ENCODE data around the gene TIMD4. TPM values are rescaled to one million over a fixed set of nuclear protein-coding genes. Genes with fewer than 3 reads are reported as not detected.

TIMD4 gene
- total RNA-seq, 1 experiment from 2014 or later, result not detected

- no peaks in the 10 kb centered on the region for H3K9me3 Mint-ChIP-seq
Measured at GRCh38 chr5:156922207-156922792, 40.7 kb downstream of the TIMD4 start.

More at GRCh38 chr5:156922207-156922792, 40.7 kb downstream of the TIMD4 start:
- H2AK5ac ChIP-seq (ENCODE audit: insufficient read length, low read length), result no peak overlapping the region
- no peak overlapping the region for H3K4me2 ChIP-seq (ENCODE audit: insufficient read depth, insufficient read length, low read length)
- H3K79me2 ChIP-seq (ENCODE audit: insufficient read depth, low read length), result no peaks in the 10 kb centered on the region
- no peaks in the 10 kb centered on the region; the same call in 1 of the 2 replicates for H3K4me1 ChIP-seq (ENCODE audit: insufficient read depth, low read length)
- H3K56ac ChIP-seq (ENCODE audit: insufficient read length, low read depth, low read length), result no peak overlapping the region
- H3T11ph ChIP-seq (ENCODE audit: low read length), result no peak overlapping the region
- no peak overlapping the region for H3K9ac ChIP-seq (ENCODE audit: extremely low read depth, insufficient read length, low read length)
- no peaks in the 10 kb centered on the region for H3K9me3 ChIP-seq (ENCODE audit: control insufficient read depth, low read depth, low read length)
- H4K8ac ChIP-seq (replicated peaks; ENCODE audit: insufficient read length, low read depth, low read length), result no peak overlapping the region
- no peak overlapping the region for H3K27ac ChIP-seq (ENCODE audit: insufficient read length, low read depth, low read length)
- H2BK20ac ChIP-seq (ENCODE audit: low read depth, low read length, poor library complexity, severe bottlenecking), result no peak overlapping the region
- DNase-seq, result no peak
- H3K14ac ChIP-seq (ENCODE audit: insufficient read depth, low read length), result no peak overlapping the region
- H3K18ac ChIP-seq (ENCODE audit: insufficient read length, low read depth, low read length), result no peak overlapping the region
- no peak overlapping the region for H3K4me3 Mint-ChIP-seq
- no peaks in the 10 kb centered on the region for H4K20me1 ChIP-seq (ENCODE audit: control insufficient read depth, insufficient read depth, insufficient read length)
- no peak overlapping the region for H2BK15ac ChIP-seq (ENCODE audit: low read depth, low read length)
- H3K27me3 Mint-ChIP-seq (ENCODE audit: low read depth), result peaks cover 16% of the 10 kb centered on the region
- peaks cover 8 to 18% of the 10 kb centered on the region in 2 experiments for H3K4me1 Mint-ChIP-seq
- H3K27ac Mint-ChIP-seq, result no peak overlapping the region
- no peak overlapping the region for H3K4ac ChIP-seq (ENCODE audit: low read depth, low read length)
- no peak overlapping the region for H2AFZ ChIP-seq (ENCODE audit: low read length)
- H3K23ac ChIP-seq (ENCODE audit: insufficient read length, low read depth, low read length), result no peak overlapping the region
- no peak overlapping the region for H2BK120ac ChIP-seq (ENCODE audit: low read depth, low read length, poor library complexity, severe bottlenecking)
- H4K91ac ChIP-seq (ENCODE audit: insufficient read length, low read depth, low read length), result no peak overlapping the region
- H2BK12ac ChIP-seq (ENCODE audit: insufficient read length, low read depth, low read length), result no peak overlapping the region
- H3K79me1 ChIP-seq (ENCODE audit: insufficient read depth, low read depth, low read length, poor library complexity, severe bottlenecking), result no peaks in the 10 kb centered on the region
- H3K23me2 ChIP-seq (ENCODE audit: insufficient read length, low read depth, low read length, poor library complexity, severe bottlenecking), result no peaks in the 10 kb centered on the region
- no peak overlapping the region for H2BK5ac ChIP-seq (ENCODE audit: insufficient read length, low read length)
- no peaks in the 10 kb centered on the region; a peak in 1 of 7 replicates for H3K36me3 Mint-ChIP-seq (ENCODE audit: insufficient read depth in 1 of 3, low read depth in 3 of 3)
- no peak overlapping the region for H4K5ac ChIP-seq (ENCODE audit: insufficient read length, low read depth, low read length)
- H3K27me3 ChIP-seq (ENCODE audit: insufficient read depth, low read length), result no peaks in the 10 kb centered on the region
- TF ChIP-seq CTCF (conservative IDR thresholded peaks at IDR 0.05), result no peak
- no CpG with 5 or more reads among the region's 3 CpGs for WGBS (ENCODE audit: extremely low coverage, insufficient read length, low lambda C conversion rate)

Measured in H9 (cell line).